SHP77 treated with DMSO at 0.1 percent for 48 hours (cell line): ENCODE results near the gene ADCY4.
"Not testable (repeated sequence)": the region's sequence is repeated elsewhere in the genome, so short reads cannot be mapped to it uniquely, and the experiment has no call there.

ENCODE experiments used
- DNase-seq: peaks from one replicate; lab custom pipeline; 2025; lab: John Stamatoyannopoulos, UW

Gene ADCY4

GRCh38 chr14:24334431-24335291, at the start of gene ADCY4:
TSS of gene ADCY4 (minus strand) at chr14:24335071. CDS start at chr14:24334652, 419 bp downstream.
- no peak for DNase-seq

DNA sequence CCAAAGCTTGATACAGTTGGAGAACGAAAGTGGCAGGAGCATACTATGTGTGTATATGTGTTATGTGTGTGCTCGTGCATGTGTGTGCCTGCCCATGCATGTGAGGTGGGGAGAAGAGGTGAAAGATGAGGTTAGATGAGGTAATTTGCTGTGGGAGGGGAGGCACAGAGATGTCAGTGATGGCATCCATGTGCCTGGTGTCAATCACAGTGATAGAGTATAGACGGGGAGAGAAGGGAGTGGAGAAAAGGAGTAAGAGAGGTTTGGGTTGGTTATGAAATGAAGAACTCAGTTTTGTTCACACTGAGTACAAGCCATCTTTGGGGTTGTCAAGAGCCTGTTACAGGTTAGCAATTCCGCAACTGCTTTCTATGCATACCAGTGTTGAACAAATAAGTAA, 49.3 kb upstream of the ADCY4 start:
- no peak for DNase-seq

DNA sequence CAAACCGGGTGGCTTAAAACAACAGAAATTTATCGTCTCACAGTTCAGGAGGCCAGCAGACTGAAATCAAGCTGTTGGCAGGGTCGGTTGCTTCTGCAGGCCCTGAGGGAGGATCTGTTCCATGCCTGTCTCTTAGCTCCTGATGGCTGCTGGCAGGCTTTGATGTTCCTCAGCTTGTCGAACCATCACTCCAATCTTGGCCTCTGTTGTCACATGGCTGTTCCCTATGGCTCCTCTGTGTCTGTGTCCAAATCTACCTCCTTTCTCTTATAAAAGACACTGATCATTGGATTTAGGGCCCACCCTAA, 47.1 kb upstream of the ADCY4 start:
- no peak for DNase-seq

GRCh38 chr14:24381363-24382063, 46.6 kb upstream of the ADCY4 start:
- no peak for DNase-seq

DNA sequence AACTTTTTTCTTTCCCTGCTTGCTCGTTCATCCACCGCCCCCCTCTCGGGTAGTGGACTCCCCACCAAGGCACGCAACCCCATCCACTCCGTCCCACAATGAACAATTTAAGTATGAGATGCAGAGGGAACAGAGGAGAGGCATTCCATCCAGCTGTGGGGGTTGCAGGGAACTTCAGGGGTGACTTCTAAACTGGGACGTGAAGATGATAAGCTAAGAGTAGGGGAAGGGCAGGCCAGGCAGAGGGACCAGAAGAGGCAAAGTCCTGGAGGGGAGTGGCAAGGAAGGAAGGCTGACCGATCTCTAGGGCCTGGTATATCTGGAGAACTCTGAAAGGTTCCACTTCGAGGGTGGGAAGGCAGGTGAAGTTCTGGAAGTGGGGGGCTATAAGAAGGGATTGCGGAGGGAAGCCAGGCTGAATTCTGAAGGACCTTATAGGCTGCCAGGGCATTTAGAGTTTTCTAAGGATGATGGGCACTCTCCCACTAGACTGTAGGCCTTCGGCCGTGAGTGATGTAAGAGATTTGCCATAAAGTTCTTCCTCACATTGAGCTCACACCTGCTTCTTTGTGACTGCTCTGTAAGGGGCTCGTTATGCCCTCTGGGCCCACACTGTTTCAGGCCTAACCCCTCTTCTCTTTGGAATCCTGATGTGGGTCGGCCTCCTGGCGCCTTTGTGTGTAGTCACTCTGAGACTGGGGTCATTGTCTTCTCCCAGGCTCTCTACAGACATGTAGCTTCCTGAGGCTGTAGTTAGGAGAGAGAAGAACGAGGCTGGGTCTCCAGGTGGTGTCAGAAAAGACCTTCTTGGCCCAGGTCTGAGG, 45.2 kb upstream of the ADCY4 start:
- DNase-seq = no peak

DNA sequence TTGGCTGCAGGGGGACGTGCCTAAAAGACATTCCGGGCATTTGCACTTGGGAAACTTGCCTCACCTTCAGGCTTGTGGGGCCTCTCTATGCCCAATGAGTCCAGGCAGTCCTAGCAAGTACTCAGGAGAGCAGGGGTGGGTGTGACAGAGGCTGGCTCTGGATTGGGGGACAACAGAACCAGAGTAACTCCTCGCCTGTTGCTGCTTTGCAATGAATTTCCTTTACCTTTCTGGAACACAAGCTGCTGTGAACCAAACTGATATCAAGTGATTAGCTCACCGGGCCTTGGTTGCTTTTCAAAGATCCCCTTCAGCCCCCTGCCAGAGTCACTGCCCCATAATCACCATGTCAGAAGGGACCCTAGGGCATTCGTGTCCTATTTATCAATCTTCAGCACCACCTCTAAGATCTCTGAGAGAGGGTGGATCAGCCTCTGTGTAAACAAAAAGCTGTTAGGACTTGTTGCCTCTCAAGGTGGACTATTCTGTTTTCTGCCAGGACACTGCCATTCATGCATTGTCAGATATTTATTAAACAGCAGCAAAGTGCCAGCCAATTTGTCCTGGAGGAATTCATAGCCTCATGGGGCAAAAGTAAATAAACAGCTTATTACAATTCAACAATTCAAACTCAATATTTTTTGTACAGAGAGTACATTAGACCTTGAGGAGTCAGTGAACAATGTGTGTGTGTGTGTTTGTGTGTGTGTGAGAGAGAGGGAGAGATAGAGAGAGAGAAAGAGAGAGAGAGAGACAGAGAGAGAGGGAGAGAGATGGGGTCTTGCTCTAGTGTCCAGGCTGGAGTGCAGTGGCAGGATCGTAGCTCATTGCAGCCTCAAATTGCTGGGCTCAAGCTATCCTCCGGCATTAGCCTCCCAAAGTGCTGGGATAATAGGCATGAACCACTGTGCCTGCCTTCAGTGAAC, 44.4 kb upstream of the ADCY4 start:
- DNase-seq = no peak

DNA sequence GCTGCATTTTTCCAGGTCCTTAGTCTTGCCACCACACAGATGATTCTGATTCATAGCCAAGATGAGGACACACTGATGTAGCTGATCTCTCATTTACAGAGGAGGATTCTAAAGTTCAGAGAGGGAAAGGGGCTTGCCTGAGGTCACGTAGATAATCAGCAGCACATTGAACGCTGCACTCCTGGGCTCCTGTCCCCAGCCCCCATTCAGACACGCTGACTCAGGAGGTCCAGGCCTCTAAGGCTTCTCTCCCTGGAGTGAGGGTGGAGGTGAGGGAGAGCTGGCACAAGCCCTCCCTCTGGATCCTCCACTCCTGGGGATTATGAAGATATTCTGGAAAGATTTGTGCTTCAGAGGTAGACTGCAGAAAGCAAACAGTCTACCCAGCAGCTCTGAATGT, 43.5 kb upstream of the ADCY4 start:
- DNase-seq = no peak

GRCh38 chr14:24377657-24378056, 42.8 kb upstream of the ADCY4 start:
- DNase-seq = no peak

- DNase-seq = no peak
Measured at GRCh38 chr14:24377126-24377525, 42.3 kb upstream of the ADCY4 start.

- no peak for DNase-seq
Measured at GRCh38 chr14:24376448-24377070, 41.7 kb upstream of the ADCY4 start.

GRCh38 chr14:24372701-24373416, 38.0 kb upstream of the ADCY4 start:
- DNase-seq = no peak

DNA sequence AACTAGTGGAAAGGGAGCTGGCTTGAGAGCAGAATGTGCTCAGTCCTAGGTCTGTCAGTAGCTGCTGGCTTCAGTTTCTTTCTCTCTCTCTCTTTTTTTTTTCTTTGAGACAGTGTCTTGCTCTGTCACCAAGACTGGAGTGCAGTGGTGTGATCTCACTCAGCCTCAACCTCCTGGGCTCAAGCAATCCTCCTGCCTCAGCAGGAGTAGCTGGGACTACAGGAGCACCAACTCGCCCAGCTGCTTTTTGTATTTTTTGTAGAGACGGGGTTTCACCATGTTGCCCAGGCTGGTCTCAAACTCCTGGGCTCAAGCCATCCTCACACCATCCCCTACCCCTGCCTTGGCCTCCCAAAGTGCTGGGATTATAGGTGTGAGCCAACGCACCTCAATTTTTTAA, 36.7 kb upstream of the ADCY4 start:
- DNase-seq = not testable (repeated sequence)

DNA sequence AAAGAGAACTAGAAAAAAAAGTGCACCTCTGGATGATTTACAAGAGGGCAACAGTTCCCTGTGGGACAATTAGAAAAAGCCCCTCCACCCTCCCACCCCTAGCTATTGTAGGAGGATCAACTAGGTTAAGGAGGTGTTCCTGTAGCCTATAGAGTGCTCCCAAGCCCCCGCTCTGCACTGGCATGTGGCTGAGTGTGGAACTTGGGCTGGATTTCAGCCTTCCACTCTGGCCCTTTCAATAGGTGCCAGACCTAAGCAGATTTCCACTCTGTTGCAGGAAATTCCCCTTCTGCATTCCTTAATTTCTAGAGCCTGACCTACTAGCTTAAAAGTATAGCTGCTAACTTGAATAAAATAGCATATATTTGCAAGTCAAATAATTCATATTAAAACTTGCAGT, 35.9 kb upstream of the ADCY4 start:
- DNase-seq = no peak

- DNase-seq = no peak
Measured at GRCh38 chr14:24369907-24370687, 35.2 kb upstream of the ADCY4 start.

DNA sequence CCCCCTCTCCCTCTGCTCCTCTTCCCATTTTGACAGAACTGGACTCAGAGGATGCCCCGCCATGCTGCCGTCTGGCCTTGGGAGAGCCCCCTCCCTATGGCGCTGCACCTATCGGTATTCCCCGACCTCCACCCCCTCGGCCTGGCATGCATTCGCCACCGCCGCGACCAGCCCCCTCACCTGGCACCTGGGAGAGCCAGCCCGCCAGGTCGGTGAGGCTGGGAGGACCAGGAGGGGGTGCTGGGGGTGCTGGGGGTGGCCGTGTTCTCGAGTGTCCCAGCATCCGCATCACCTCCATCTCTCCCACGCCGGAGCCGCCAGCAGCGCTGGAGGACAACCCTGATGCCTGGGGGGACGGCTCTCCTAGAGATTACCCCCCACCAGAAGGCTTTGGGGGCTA, 34.6 kb upstream of the ADCY4 start:
- DNase-seq = no peak

GRCh38 chr14:24368562-24369252, 33.8 kb upstream of the ADCY4 start:
- DNase-seq = peak; percentile 32

DNA sequence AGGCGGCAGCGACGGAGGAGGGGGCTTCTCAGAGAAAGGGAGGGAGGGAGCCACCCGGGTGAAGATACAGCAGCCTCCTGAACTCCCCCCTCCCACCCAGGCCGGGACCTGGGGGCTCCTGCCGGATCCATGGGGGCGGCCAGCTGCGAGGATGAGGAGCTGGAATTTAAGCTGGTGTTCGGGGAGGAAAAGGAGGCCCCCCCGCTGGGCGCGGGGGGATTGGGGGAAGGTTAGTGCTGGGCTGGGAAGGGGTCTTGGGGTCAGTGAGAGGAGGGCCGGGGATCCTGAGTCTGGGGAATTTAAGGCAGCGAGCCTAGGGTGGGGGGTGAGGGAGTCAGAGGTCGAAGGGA, 33.3 kb upstream of the ADCY4 start:
- DNase-seq = no peak

DNA sequence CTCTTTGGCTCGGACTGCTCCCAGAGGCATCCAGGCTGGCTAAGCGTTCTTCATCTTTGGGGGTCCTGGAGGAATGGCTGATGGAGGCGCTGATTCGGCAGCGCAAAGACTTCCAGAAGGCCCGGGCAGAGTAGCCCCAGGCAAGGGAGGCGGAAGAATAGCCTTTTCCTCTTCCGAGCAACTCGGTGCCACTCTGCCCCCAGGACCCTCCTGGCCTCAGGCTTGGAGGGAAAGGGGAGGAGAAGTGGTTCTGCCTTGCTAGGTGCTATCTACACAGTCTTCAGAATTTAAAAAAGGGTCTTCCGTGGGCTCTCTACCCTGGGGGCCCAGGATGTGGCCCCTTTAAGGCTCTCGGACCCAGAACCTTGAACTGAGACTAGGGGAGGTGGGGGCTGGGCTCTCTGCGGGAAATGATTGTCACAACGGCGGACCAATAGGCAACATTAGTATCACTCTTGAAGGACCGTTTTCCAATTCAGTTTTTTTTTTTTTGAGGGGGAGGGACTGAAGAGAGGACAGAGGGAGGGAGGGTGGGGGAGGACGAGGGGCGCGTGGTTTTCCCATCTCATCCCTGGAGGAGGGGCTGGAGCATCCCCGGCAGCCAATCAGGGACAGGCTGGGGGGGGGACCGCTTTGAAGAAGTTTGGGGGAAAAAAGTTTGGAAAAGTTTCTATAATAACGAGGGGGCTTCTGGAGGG, 32.8 kb upstream of the ADCY4 start, which contains the start of gene NFATC4:
Gene NFATC4, plus strand, starts transcription at position 671 of the 698 bp plus-strand sequence. CDS start 157 bp downstream, outside the sequence.
- DNase-seq = peak; percentile 94
